Karpas-422 (cell line): ENCODE results near the gene TNFRSF11A. TPM values are rescaled to one million over a fixed set of nuclear protein-coding genes. Genes with fewer than 3 reads are reported as not detected.

Experiments
- DNase-seq: peaks from one replicate; pipeline ENCODE4 v3.0.0-alpha.2; 2015
- H2AFZ ChIP-seq: fragments of 200-600 bp; sonication (generic); 2 replicates; pipeline ENCODE4 v1.6.1; 2014; ENCODE audit warnings: antibody characterized with exemption, low read length, mixed read lengths
- H3K27ac ChIP-seq: fragments of 200-600 bp; sonication (generic); 2 replicates; pipeline ENCODE4 v1.5.1; 2014; ENCODE audit warnings: mild to moderate bottlenecking, low read length, moderate library complexity
- H3K27me3 ChIP-seq: fragments of 200-600 bp; sonication (generic); 2 replicates; pipeline ENCODE4 v1.6.1; 2014; ENCODE audit warnings: low read length, mixed read lengths
- H3K36me3 ChIP-seq: fragments of 200-600 bp; sonication (generic); 2 replicates; pipeline ENCODE4 v1.6.1; 2014; ENCODE audit warnings: low read length, mixed read lengths; ENCODE audit not compliant: insufficient read depth
- H3K4me1 ChIP-seq: fragments of 200-600 bp; sonication (generic); 2 replicates; pipeline ENCODE4 v1.6.1; 2014; ENCODE audit warnings: mild to moderate bottlenecking, low read length, mixed read lengths
- H3K4me2 ChIP-seq: fragments of 200-600 bp; sonication (generic); 2 replicates; pipeline ENCODE4 v1.6.1; 2014; ENCODE audit warnings: low read length, low read depth, mild to moderate bottlenecking; ENCODE audit not compliant: poor library complexity, severe bottlenecking
- H3K4me3 ChIP-seq: fragments of 200-600 bp; sonication (generic); 2 replicates; pipeline ENCODE4 v1.5.1; 2014; ENCODE audit warnings: mild to moderate bottlenecking, antibody characterized with exemption, low read length, mixed read lengths
- H3K79me2 ChIP-seq: fragments of 200-600 bp; sonication (generic); 2 replicates; pipeline ENCODE4 v1.6.1; 2014; ENCODE audit warnings: mild to moderate bottlenecking, low read length, mixed read lengths
- H3K9ac ChIP-seq: fragments of 200-600 bp; sonication (generic); 2 replicates; pipeline ENCODE4 v1.6.0; 2014; ENCODE audit warnings: low read length
- H3K9me2 ChIP-seq: fragments of 200-600 bp; sonication (generic), shearing (Covaris generic); replicated peaks from 2 replicates; pipeline ENCODE4 v1.6.0; 2014; ENCODE audit warnings: mild to moderate bottlenecking, low read length, moderate library complexity; ENCODE audit not compliant: insufficient read depth
- H3K9me3 ChIP-seq: fragments of 300-700, 200-600 bp; sonication (generic); 2 replicates; pipeline ENCODE4 v1.6.1; 2014; ENCODE audit warnings: low read length, mixed read lengths
- H4K20me1 ChIP-seq: fragments of 200-600 bp; sonication (generic); 2 replicates; pipeline ENCODE4 v1.6.1; 2014; ENCODE audit warnings: mild to moderate bottlenecking, antibody characterized with exemption, low read length, low read depth; ENCODE audit not compliant: insufficient read depth
- small RNA-seq: library from RNA; depleted of rRNA; stranded (forward); fragments of <200 nt; gene quantifications from one replicate; pipeline ENCODE3, GENCODE V24; 2014
- total RNA-seq: library from RNA; depleted of rRNA; stranded (reverse); fragments of >200 nt; shearing (Covaris generic); gene quantifications from 2 replicates; pipeline ENCODE4 v1.2.3, GENCODE V29; 2014; ENCODE audit warnings: low replicate concordance; rRNA removed

TNFRSF11A gene
- total RNA-seq, 1 experiment from 2014 or later, result 1.0 TPM

DNA sequence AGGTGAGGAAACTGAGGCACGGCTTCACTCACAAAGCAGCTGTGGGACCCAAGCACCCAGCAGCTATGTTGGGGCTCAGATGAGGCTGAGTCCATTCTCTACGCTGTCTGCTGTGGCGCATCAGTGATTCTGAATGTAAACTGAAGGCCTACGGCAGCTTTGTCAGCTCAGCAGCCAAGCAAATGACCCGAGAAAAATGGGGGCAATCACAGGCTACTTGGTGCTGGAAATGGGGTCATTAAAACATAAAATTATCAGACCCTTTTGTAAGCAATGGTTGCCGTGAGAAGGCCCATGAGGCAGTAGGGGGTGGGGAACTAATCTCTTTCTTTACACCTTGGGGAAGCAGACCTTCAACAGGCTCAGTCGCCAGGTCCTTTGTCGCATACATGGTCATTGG lies 113.8 kb downstream of the TNFRSF11A start:
- H3K4me2 ChIP-seq, result no peak overlapping the region

More for the DNA sequence above, 113.8 kb downstream of the TNFRSF11A start:
- no peak overlapping the region for H3K4me3 ChIP-seq
- H3K79me2 ChIP-seq, result no peaks in the 10 kb centered on the region
- H3K36me3 ChIP-seq, result no peaks in the 10 kb centered on the region
- no peaks in the 10 kb centered on the region for H4K20me1 ChIP-seq
- H3K9ac ChIP-seq, result no peak overlapping the region
- DNase-seq, result no peak
- H2AFZ ChIP-seq, result no peak overlapping the region
- H3K9me3 ChIP-seq, result no peaks in the 10 kb centered on the region
- H3K27ac ChIP-seq, result no peak overlapping the region
- no peaks in the 10 kb centered on the region for H3K9me2 ChIP-seq
- no peaks in the 10 kb centered on the region for H3K4me1 ChIP-seq
- no peaks in the 10 kb centered on the region for H3K27me3 ChIP-seq

Small RNAs within 50 kb of the gene (small RNA-seq; reads per million reads assigned to genes)
- gene AC100843.2, result not detected
- not detected for gene RF00019

Other genes starting within 250 kb of the TNFRSF11A start
- gene PIGN, start 138.3 kb upstream of the TNFRSF11A start, total RNA-seq, result 33.8 and 68.5 TPM in 2 replicates
- 39.4 and 91.9 TPM in 2 replicates for gene RELCH, start 138.1 kb upstream of the TNFRSF11A start, total RNA-seq
- gene ZCCHC2, start 197.7 kb downstream of the TNFRSF11A start, total RNA-seq, result 20.6 and 42.6 TPM in 2 replicates